Osteoblast (primary cell): ENCODE measurements around the gene TFPI. TPM values are rescaled to one million over a fixed set of nuclear protein-coding genes. Genes with fewer than 3 reads are reported as not detected.

ENCODE experiments used
- DNase-seq: peaks from one replicate; pipeline ENCODE4 v3.0.0; 2011; ENCODE audit warnings: low spot score, mixed read lengths; ENCODE audit not compliant: insufficient read length; ENCODE audit errors: missing footprints
- H2AFZ ChIP-seq: 2 replicates; pipeline ENCODE4 v1.6.0; 2011; ENCODE audit warnings: mild to moderate bottlenecking, low read length
- H3K27ac ChIP-seq: 2 replicates; pipeline ENCODE4 v1.5.1; 2011; ENCODE audit warnings: mild to moderate bottlenecking, low read depth, low read length, moderate library complexity
- H3K27me3 ChIP-seq: 2 replicates; pipeline ENCODE4 v1.6.0; 2012; ENCODE audit warnings: mild to moderate bottlenecking, control low read depth, inconsistent platforms, low read length, moderate library complexity; ENCODE audit not compliant: insufficient read depth
- H3K36me3 ChIP-seq: 2 replicates; pipeline ENCODE4 v1.5.1; 2011; ENCODE audit warnings: mild to moderate bottlenecking, low read length, control low read depth, moderate library complexity; ENCODE audit not compliant: insufficient read depth
- H3K4me1 ChIP-seq: 2 replicates; pipeline ENCODE4 v1.5.1; 2011; ENCODE audit warnings: mild to moderate bottlenecking, low read length, control low read depth, moderate library complexity; ENCODE audit not compliant: insufficient read depth
- H3K4me2 ChIP-seq: 2 replicates; pipeline ENCODE4 v1.6.0; 2011; ENCODE audit warnings: mild to moderate bottlenecking, low read length; ENCODE audit not compliant: insufficient read depth
- H3K4me3 ChIP-seq: fragments of 200-600 bp; sonication (generic); 3 replicates; pipeline ENCODE4 v1.5.1; 2012; ENCODE audit warnings: mild to moderate bottlenecking, low read length, inconsistent platforms; ENCODE audit not compliant: insufficient read depth
- H3K79me2 ChIP-seq: 2 replicates; pipeline ENCODE4 v1.6.0; 2012; ENCODE audit warnings: mild to moderate bottlenecking, low read length, control low read depth, inconsistent platforms; ENCODE audit not compliant: insufficient read depth
- H3K9me3 ChIP-seq: 2 replicates; pipeline ENCODE4 v1.5.1; 2011; ENCODE audit warnings: low read depth, low read length, control low read depth
- H4K20me1 ChIP-seq: 2 replicates; pipeline ENCODE4 v1.6.0; 2012; ENCODE audit warnings: mild to moderate bottlenecking, low read length, control low read depth; ENCODE audit not compliant: insufficient read depth
- CTCF ChIP-seq: IDR thresholded peaks from 2 replicates; pipeline ENCODE4 v1.5.1; 2011; ENCODE audit warnings: mild to moderate bottlenecking, low read depth, low read length, moderate library complexity; ENCODE audit errors: extremely low read depth
- total RNA-seq: library from RNA; depleted of rRNA; stranded (reverse); fragments of >200 nt; gene quantifications from 2 replicates; pipeline ENCODE4 v1.2.3, GENCODE V29; 2012

TFPI gene
- total RNA-seq, 1 donor, result 123 TPM

GRCh38 chr2:187438455-187438854, 115.8 kb downstream of the TFPI start:
- no peak overlapping the region for H3K4me3 ChIP-seq
- no peaks in the 10 kb centered on the region for H3K79me2 ChIP-seq
- H2AFZ ChIP-seq, result no peak overlapping the region
- H4K20me1 ChIP-seq, result no peaks in the 10 kb centered on the region
- TF ChIP-seq CTCF, result no peak
- H3K9me3 ChIP-seq, result no peaks in the 10 kb centered on the region
- H3K4me2 ChIP-seq, result no peak overlapping the region
- no peak for DNase-seq
- H3K4me1 ChIP-seq, result peaks cover 6% of the 10 kb centered on the region
- H3K36me3 ChIP-seq, result no peaks in the 10 kb centered on the region
- no peaks in the 10 kb centered on the region for H3K27me3 ChIP-seq
- no peak overlapping the region for H3K27ac ChIP-seq

- Histone ChIP-seq H3K4me3 (no peak overlapping the region), H3K9me3 (no peaks in the 10 kb centered on the region), H3K27ac (no peak overlapping the region), H4K20me1 (no peaks in the 10 kb centered on the region), H2AFZ (no peak overlapping the region), H3K36me3 (no peaks in the 10 kb centered on the region), H3K27me3 (no peaks in the 10 kb centered on the region), H3K4me2 (no peak overlapping the region), H3K79me2 (no peaks in the 10 kb centered on the region), H3K4me1 (peaks cover 6% of the 10 kb centered on the region)
- TF ChIP-seq CTCF, result no peak
- no peak for DNase-seq
Observed at GRCh38 chr2:187435756-187436155, 118.5 kb downstream of the TFPI start.

GRCh38 chr2:187435078-187435477, 119.2 kb downstream of the TFPI start:
- no peak overlapping the region for H3K4me2 ChIP-seq
- H3K27ac ChIP-seq, result no peak overlapping the region

GRCh38 chr2:187434342-187434785, 119.9 kb downstream of the TFPI start:
- Histone ChIP-seq H3K9me3 (no peaks in the 10 kb centered on the region), H4K20me1 (no peaks in the 10 kb centered on the region), H3K4me1 (peaks cover 15% of the 10 kb centered on the region), H3K4me3 (no peak overlapping the region), H3K27ac (no peak overlapping the region), H3K36me3 (no peaks in the 10 kb centered on the region), H3K79me2 (no peaks in the 10 kb centered on the region), H3K27me3 (no peaks in the 10 kb centered on the region), H2AFZ (no peak overlapping the region), H3K4me2 (no peak overlapping the region)
- no peak for TF ChIP-seq CTCF
- peak; percentile 36 for DNase-seq

More at GRCh38 chr2:187435078-187435477, 119.2 kb downstream of the TFPI start:
- TF ChIP-seq CTCF, result no peak
- Histone ChIP-seq H4K20me1 (no peaks in the 10 kb centered on the region), H3K36me3 (no peaks in the 10 kb centered on the region), H3K27me3 (no peaks in the 10 kb centered on the region), H3K4me3 (no peak overlapping the region), H3K9me3 (no peaks in the 10 kb centered on the region), H2AFZ (no peak overlapping the region), H3K4me1 (peaks cover 9% of the 10 kb centered on the region), H3K79me2 (no peaks in the 10 kb centered on the region)
- no peak for DNase-seq
